PFSK-1 (cell line): ENCODE data around the gene KLHL26.

Experiments used
- FOXP2 ChIP-seq: optimal IDR thresholded peaks from 2 replicates; pipeline ENCODE3; 2011; ENCODE audit warnings: borderline replicate concordance, control low read depth, inconsistent platforms; ENCODE audit not compliant: insufficient read depth; ENCODE audit errors: extremely low read length, extremely low read depth
- POLR2AphosphoS5 ChIP-seq: IDR thresholded peaks from 2 replicates; pipeline ENCODE4 v1.6.1; 2012; ENCODE audit warnings: low read depth, mild to moderate bottlenecking, control low read depth, low read length, moderate library complexity
- REST ChIP-seq, 2 experiments: IDR thresholded peaks; 2 replicates each; pipeline versions ENCODE4 v1.6.1 to v1.8.0; 2011 to 2012; ENCODE audit warnings: low read depth in 2 of 2, low read length in 2 of 2, control low read depth in 1 of 2, inconsistent platforms in 1 of 2, mild to moderate bottlenecking in 1 of 2, moderate library complexity in 1 of 2; ENCODE audit not compliant: insufficient read depth in 1 of 2
- SIN3A ChIP-seq: IDR thresholded peaks from 2 replicates; pipeline ENCODE4 v1.6.1; 2012; ENCODE audit warnings: mild to moderate bottlenecking, low read length, moderate library complexity, borderline replicate concordance; ENCODE audit not compliant: insufficient read depth
- TAF1 ChIP-seq: IDR thresholded peaks from 2 replicates; pipeline ENCODE4 v1.6.1; 2012; ENCODE audit warnings: low read length, control low read depth, borderline replicate concordance; ENCODE audit not compliant: insufficient read depth

The KLHL26 gene

GRCh38 chr19:18701250-18701608, 64.4 kb downstream of the KLHL26 start:
- no peak for TF ChIP-seq POLR2AphosphoS5
- TF ChIP-seq REST (IDR thresholded peaks at IDR 0.05; ENCODE audit: insufficient read depth in 1 of 2, low read depth in 2 of 2, low read length in 2 of 2): no peak
- no peak for TF ChIP-seq FOXP2
- no peak for TF ChIP-seq SIN3A
- no peak for TF ChIP-seq TAF1

GRCh38 chr19:18704054-18704453, 67.2 kb downstream of the KLHL26 start:
- no peak for TF ChIP-seq TAF1
- TF ChIP-seq POLR2AphosphoS5: no peak
- TF ChIP-seq FOXP2: no peak
- no peak for TF ChIP-seq SIN3A
- no peak for TF ChIP-seq REST (IDR thresholded peaks at IDR 0.05; ENCODE audit: insufficient read depth in 1 of 2, low read depth in 2 of 2, low read length in 2 of 2)

- TF ChIP-seq FOXP2 (no peak), REST (IDR thresholded peaks at IDR 0.05; ENCODE audit: insufficient read depth in 1 of 2, low read depth in 2 of 2, low read length in 2 of 2) (no peak), TAF1 (no peak), SIN3A (no peak), POLR2AphosphoS5 (no peak)
These were observed 68.1 kb downstream of the KLHL26 start for GRCh38 chr19:18704971-18705370.

- no peak for TF ChIP-seq SIN3A
- TF ChIP-seq POLR2AphosphoS5: no peak
- no peak for TF ChIP-seq TAF1
- no peak for TF ChIP-seq REST (IDR thresholded peaks at IDR 0.05; ENCODE audit: insufficient read depth in 1 of 2, low read depth in 2 of 2, low read length in 2 of 2)
- no peak for TF ChIP-seq FOXP2
These were observed 71.8 kb downstream of the KLHL26 start for GRCh38 chr19:18708452-18709231.
